Activated T-cell treated with anti-CD3 and anti-CD28 coated beads, Interleukin-2, amount 50 U/mL, for 24 hours (primary cell): Measurements from ENCODE around the gene RASGEF1B.

ENCODE experiments used
- DNase-seq: peaks from one replicate; pipeline ENCODE4 v3.0.0-alpha.2; 2020
- H3K27ac Mint-ChIP-seq: 2 replicates; pipeline ENCODE4 v1.8.0; 2020; ENCODE audit warnings: mild to moderate bottlenecking, mixed read lengths
- H3K27me3 Mint-ChIP-seq: 2 replicates; pipeline ENCODE4 v1.8.0; 2020; ENCODE audit warnings: mixed read lengths
- H3K36me3 Mint-ChIP-seq: 2 replicates; pipeline ENCODE4 v1.8.0; 2020; ENCODE audit warnings: low read depth, mixed read lengths
- H3K4me1 Mint-ChIP-seq: 2 replicates; pipeline ENCODE4 v1.8.0; 2020; ENCODE audit warnings: low read depth, mixed read lengths
- H3K4me3 Mint-ChIP-seq: 2 replicates; pipeline ENCODE4 v1.8.0; 2020; ENCODE audit warnings: mild to moderate bottlenecking, moderate library complexity, mixed read lengths
- H3K9me3 Mint-ChIP-seq: 2 replicates; pipeline ENCODE4 v1.8.0; 2020; ENCODE audit warnings: mixed read lengths

Gene RASGEF1B

GRCh38 chr4:81460834-81461233 lies 10.9 kb downstream of the RASGEF1B start:
- Mint-ChIP-seq H3K27me3 (no peaks in the 10 kb centered on the region), H3K4me1 (peaks cover 44% of the 10 kb centered on the region), H3K4me3 (no peak overlapping the region), H3K9me3 (no peaks in the 10 kb centered on the region), H3K36me3 (peaks cover 48% of the 10 kb centered on the region), H3K27ac (no peak overlapping the region)
- DNase-seq, result no peak

GRCh38 chr4:81460191-81460701 lies 11.5 kb downstream of the RASGEF1B start:
- no peak for DNase-seq
- peaks cover 50% of the 10 kb centered on the region for H3K4me1 Mint-ChIP-seq
- no peaks in the 10 kb centered on the region for H3K27me3 Mint-ChIP-seq
- H3K27ac Mint-ChIP-seq, result no peak overlapping the region
- no peaks in the 10 kb centered on the region for H3K9me3 Mint-ChIP-seq
- no peak overlapping the region for H3K4me3 Mint-ChIP-seq
- peaks cover 53% of the 10 kb centered on the region for H3K36me3 Mint-ChIP-seq

- H3K4me3 Mint-ChIP-seq, result no peak overlapping the region
- no peak overlapping the region for H3K27ac Mint-ChIP-seq
- no peak for DNase-seq
- peaks cover 54% of the 10 kb centered on the region for H3K4me1 Mint-ChIP-seq
- H3K36me3 Mint-ChIP-seq, result peaks cover 63% of the 10 kb centered on the region
- no peaks in the 10 kb centered on the region for H3K9me3 Mint-ChIP-seq
- no peaks in the 10 kb centered on the region for H3K27me3 Mint-ChIP-seq
Observed at GRCh38 chr4:81459228-81459627, 12.5 kb downstream of the RASGEF1B start.

- Mint-ChIP-seq H3K4me1 (peaks cover 55% of the 10 kb centered on the region), H3K9me3 (no peaks in the 10 kb centered on the region), H3K36me3 (peaks cover 73% of the 10 kb centered on the region), H3K4me3 (no peak overlapping the region), H3K27ac (no peak overlapping the region), H3K27me3 (no peaks in the 10 kb centered on the region)
- no peak for DNase-seq
Observed at GRCh38 chr4:81457921-81458520, 13.7 kb downstream of the RASGEF1B start.

GRCh38 chr4:81457345-81457744 lies 14.4 kb downstream of the RASGEF1B start:
- Mint-ChIP-seq H3K27me3 (no peaks in the 10 kb centered on the region), H3K27ac (no peak overlapping the region), H3K4me3 (no peak overlapping the region), H3K9me3 (no peaks in the 10 kb centered on the region), H3K36me3 (peaks cover 80% of the 10 kb centered on the region), H3K4me1 (peaks cover 49% of the 10 kb centered on the region)
- no peak for DNase-seq

- peaks cover 40% of the 10 kb centered on the region for H3K4me1 Mint-ChIP-seq
- H3K27ac Mint-ChIP-seq, result no peak overlapping the region
- no peaks in the 10 kb centered on the region for H3K9me3 Mint-ChIP-seq
- DNase-seq, result no peak
- peaks cover 86% of the 10 kb centered on the region for H3K36me3 Mint-ChIP-seq
- no peak overlapping the region for H3K4me3 Mint-ChIP-seq
- H3K27me3 Mint-ChIP-seq, result no peaks in the 10 kb centered on the region
Observed at GRCh38 chr4:81455897-81456296, 15.8 kb downstream of the RASGEF1B start.

- Mint-ChIP-seq H3K4me1 (peaks cover 32% of the 10 kb centered on the region), H3K9me3 (no peaks in the 10 kb centered on the region), H3K27me3 (no peaks in the 10 kb centered on the region), H3K36me3 (peaks cover 90% of the 10 kb centered on the region), H3K4me3 (no peak overlapping the region), H3K27ac (peak overlapping the region; percentile 71)
- DNase-seq, result no peak
Observed at GRCh38 chr4:81454948-81455347, 16.8 kb downstream of the RASGEF1B start.

- no peak for DNase-seq
- Mint-ChIP-seq H3K36me3 (peaks cover 90% of the 10 kb centered on the region), H3K4me1 (peaks cover 31% of the 10 kb centered on the region), H3K4me3 (no peak overlapping the region), H3K27me3 (no peaks in the 10 kb centered on the region), H3K9me3 (no peaks in the 10 kb centered on the region), H3K27ac (peak overlapping the region; percentile 82)
Observed at GRCh38 chr4:81454499-81454898, 17.2 kb downstream of the RASGEF1B start.

- Mint-ChIP-seq H3K36me3 (peaks cover 90% of the 10 kb centered on the region), H3K4me1 (peaks cover 28% of the 10 kb centered on the region), H3K4me3 (no peak overlapping the region), H3K9me3 (no peaks in the 10 kb centered on the region), H3K27ac (no peak overlapping the region), H3K27me3 (no peaks in the 10 kb centered on the region)
- DNase-seq, result no peak
Observed at GRCh38 chr4:81453024-81453423, 18.7 kb downstream of the RASGEF1B start.

GRCh38 chr4:81452452-81453006 lies 19.2 kb downstream of the RASGEF1B start:
- H3K4me1 Mint-ChIP-seq, result peaks cover 28% of the 10 kb centered on the region
- DNase-seq, result no peak
- peaks cover 90% of the 10 kb centered on the region for H3K36me3 Mint-ChIP-seq
- H3K9me3 Mint-ChIP-seq, result no peaks in the 10 kb centered on the region
- no peaks in the 10 kb centered on the region for H3K27me3 Mint-ChIP-seq
- no peak overlapping the region for H3K4me3 Mint-ChIP-seq
- no peak overlapping the region for H3K27ac Mint-ChIP-seq

- no peak for DNase-seq
- no peak overlapping the region for H3K27ac Mint-ChIP-seq
Observed at GRCh38 chr4:81449015-81449414, 22.7 kb downstream of the RASGEF1B start.

GRCh38 chr4:81447566-81448229 lies 24.0 kb downstream of the RASGEF1B start:
- no peak for DNase-seq
- H3K27ac Mint-ChIP-seq, result no peak overlapping the region
- peaks cover 95% of the 10 kb centered on the region for H3K36me3 Mint-ChIP-seq
- H3K4me1 Mint-ChIP-seq, result no peaks in the 10 kb centered on the region
- H3K9me3 Mint-ChIP-seq, result no peaks in the 10 kb centered on the region
- H3K27me3 Mint-ChIP-seq, result no peaks in the 10 kb centered on the region
- no peak overlapping the region for H3K4me3 Mint-ChIP-seq

More at GRCh38 chr4:81449015-81449414, 22.7 kb downstream of the RASGEF1B start:
- no peak overlapping the region for H3K4me3 Mint-ChIP-seq
- H3K27me3 Mint-ChIP-seq, result no peaks in the 10 kb centered on the region
- peaks cover 9% of the 10 kb centered on the region for H3K4me1 Mint-ChIP-seq
- no peaks in the 10 kb centered on the region for H3K9me3 Mint-ChIP-seq
- H3K36me3 Mint-ChIP-seq, result peaks cover 95% of the 10 kb centered on the region

- H3K4me3 Mint-ChIP-seq, result no peak overlapping the region
- no peak for DNase-seq
- no peaks in the 10 kb centered on the region for H3K4me1 Mint-ChIP-seq
- H3K27me3 Mint-ChIP-seq, result no peaks in the 10 kb centered on the region
- H3K27ac Mint-ChIP-seq, result no peak overlapping the region
- peaks cover 94% of the 10 kb centered on the region for H3K36me3 Mint-ChIP-seq
- H3K9me3 Mint-ChIP-seq, result no peaks in the 10 kb centered on the region
Observed at GRCh38 chr4:81446634-81447033, 25.1 kb downstream of the RASGEF1B start.

GRCh38 chr4:81445196-81445595 lies 26.5 kb downstream of the RASGEF1B start:
- no peak for DNase-seq
- Mint-ChIP-seq H3K9me3 (no peaks in the 10 kb centered on the region), H3K27ac (no peak overlapping the region), H3K36me3 (peaks cover 96% of the 10 kb centered on the region), H3K4me1 (no peaks in the 10 kb centered on the region), H3K27me3 (no peaks in the 10 kb centered on the region), H3K4me3 (no peak overlapping the region)

GRCh38 chr4:81442484-81443085 lies 29.1 kb downstream of the RASGEF1B start:
- H3K4me3 Mint-ChIP-seq, result no peak overlapping the region
- no peaks in the 10 kb centered on the region for H3K9me3 Mint-ChIP-seq
- H3K27me3 Mint-ChIP-seq, result no peaks in the 10 kb centered on the region
- H3K27ac Mint-ChIP-seq, result no peak overlapping the region
- H3K4me1 Mint-ChIP-seq, result no peaks in the 10 kb centered on the region
- H3K36me3 Mint-ChIP-seq, result peaks cover 98% of the 10 kb centered on the region
- DNase-seq, result no peak
